Epithelial cell of proximal tubule (primary cell): ENCODE measurements around the gene CFHR2. TPM values are rescaled to one million over a fixed set of nuclear protein-coding genes. Genes with fewer than 3 reads are reported as not detected.
"Not testable (repeated sequence)": the region's sequence is repeated elsewhere in the genome, so short reads cannot be mapped to it uniquely, and the experiment has no call there.

Experiments
- DNase-seq: peaks from one replicate; pipeline ENCODE4 v3.0.0-alpha.2; 2011; ENCODE audit warnings: low read depth
- H3K4me3 ChIP-seq: 2 replicates; pipeline ENCODE4 v1.5.1; 2011; ENCODE audit warnings: low read depth, mild to moderate bottlenecking, low read length
- total RNA-seq: library from RNA; depleted of rRNA; stranded (reverse); fragments of >200 nt; gene quantifications from 2 replicates; pipeline ENCODE4 v1.2.3, GENCODE V29; 2015
- TF ChIP-seq, protein P1 (sequence below): conservative IDR thresholded peaks from 2 replicates; pipeline ENCODE4 v1.5.1; 2012; ENCODE audit warnings: low read depth, mild to moderate bottlenecking, low read length

Gene CFHR2
- total RNA-seq, 1 donor from 2014 or later = not detected

DNA sequence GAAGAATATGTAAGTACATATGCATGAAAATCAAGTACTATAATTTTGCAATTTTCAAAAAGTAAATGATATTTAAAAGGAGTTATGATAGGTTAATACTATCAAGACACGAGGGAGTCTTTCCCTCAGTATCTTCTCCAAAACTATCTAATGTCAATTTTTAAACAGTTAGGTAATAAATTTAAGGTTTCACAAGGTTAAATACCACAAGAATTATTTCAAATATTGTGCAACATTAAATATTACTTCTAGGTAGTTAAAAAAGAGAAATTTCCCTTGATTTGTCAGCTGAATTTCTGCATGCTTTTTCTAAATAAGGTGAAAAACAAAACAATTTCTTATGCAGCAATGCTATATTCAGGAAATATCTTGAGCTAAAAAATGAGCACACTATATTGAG lies 37.3 kb downstream of the CFHR2 start:
- DNase-seq = no peak
- no peak overlapping the region for H3K4me3 ChIP-seq
- TF ChIP-seq, protein P1, sequence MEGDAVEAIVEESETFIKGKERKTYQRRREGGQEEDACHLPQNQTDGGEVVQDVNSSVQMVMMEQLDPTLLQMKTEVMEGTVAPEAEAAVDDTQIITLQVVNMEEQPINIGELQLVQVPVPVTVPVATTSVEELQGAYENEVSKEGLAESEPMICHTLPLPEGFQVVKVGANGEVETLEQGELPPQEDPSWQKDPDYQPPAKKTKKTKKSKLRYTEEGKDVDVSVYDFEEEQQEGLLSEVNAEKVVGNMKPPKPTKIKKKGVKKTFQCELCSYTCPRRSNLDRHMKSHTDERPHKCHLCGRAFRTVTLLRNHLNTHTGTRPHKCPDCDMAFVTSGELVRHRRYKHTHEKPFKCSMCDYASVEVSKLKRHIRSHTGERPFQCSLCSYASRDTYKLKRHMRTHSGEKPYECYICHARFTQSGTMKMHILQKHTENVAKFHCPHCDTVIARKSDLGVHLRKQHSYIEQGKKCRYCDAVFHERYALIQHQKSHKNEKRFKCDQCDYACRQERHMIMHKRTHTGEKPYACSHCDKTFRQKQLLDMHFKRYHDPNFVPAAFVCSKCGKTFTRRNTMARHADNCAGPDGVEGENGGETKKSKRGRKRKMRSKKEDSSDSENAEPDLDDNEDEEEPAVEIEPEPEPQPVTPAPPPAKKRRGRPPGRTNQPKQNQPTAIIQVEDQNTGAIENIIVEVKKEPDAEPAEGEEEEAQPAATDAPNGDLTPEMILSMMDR = no peak

DNA sequence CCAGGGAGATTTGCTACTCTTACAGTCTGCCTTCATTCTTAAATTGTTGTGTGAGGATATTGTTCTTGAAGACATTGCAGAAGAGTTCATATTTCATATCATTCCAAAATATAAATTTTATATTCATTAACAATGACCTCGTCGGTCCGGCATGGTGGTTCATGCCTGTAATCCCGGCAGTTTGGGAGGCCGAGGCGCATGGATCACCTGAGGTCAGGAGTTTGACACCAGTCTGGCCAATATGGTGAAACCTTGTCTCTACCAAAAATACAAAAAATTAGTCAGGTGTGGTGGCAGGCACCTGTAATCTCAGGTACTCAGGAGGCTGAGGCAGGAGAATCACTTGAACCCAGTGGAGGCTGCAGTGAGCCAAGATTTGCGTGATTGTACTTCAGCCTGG lies 38.7 kb downstream of the CFHR2 start:
- DNase-seq, H3K4me3 ChIP-seq: not testable (repeated sequence)

DNA sequence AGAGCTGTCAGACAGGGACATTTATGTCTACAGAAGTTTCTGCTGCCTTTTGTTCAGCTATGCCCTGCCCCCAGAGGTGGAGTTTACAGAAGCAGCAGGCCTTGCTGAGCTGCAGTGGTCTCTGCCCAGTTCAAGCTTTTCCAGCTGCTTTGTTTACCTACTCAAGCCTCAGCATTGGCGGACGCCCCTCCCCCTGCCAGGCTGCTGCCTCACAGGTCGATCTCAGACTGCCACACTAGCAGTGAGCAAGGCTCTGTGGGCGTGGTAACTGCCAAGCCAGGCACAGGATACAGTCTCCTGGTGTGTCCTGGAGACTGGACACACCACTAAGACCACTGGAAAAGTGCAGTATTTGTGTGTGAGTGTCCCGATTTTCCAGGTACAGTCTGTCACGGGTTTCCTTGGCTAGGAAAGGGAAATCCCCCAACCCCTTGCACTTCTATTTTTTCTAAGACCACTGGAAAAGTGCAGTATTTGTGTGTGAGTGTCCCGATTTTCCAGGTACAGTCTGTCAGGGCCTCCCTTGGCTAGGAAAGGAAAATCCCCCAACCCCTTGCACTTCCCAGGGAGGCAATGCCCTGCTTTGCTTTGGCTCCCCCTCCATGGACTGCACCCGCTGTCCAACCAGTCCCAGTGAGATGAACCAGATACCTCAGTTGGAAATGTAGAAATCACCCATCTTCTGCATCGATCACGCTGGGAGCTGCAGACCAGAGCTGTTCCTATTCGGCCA lies 48.5 kb downstream of the CFHR2 start:
- DNase-seq, H3K4me3 ChIP-seq: not testable (repeated sequence)

DNA sequence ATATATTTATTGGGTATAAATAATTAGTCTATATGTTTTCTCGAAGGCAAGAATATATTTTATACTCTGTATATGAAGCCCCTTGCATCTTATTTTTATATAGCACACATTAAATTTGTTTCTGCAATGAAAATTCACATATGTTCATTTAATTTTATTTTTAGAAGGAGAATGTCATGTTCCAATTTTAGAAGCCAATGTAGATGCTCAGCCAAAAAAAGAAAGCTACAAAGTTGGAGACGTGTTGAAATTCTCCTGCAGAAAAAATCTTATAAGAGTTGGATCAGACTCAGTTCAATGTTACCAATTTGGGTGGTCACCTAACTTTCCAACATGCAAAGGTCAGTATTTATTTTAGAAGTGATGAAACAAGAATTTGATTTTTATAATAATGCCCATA lies 50.4 kb downstream of the CFHR2 start:
- H3K4me3 ChIP-seq = no peak overlapping the region
- DNase-seq = no peak
- TF ChIP-seq, protein P1 = no peak

DNA sequence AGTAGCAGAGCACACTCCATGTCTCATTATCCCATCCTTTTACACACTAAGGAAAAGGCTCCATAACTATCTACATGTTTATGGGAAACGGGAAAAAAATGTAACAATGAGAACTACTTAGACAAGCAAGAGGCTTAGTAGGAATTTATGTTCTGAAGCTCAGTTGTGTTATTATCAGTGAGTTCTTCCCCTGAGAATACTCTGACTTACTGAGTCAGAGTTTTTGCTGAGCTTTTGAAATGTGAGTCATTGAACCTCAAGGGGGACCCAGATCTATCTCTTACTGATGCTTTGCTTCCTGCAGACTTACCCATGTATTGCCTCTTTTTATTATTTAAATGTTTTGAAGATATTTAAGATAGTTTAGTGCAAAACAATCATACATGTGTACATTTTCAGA lies 53.9 kb downstream of the CFHR2 start:
- TF ChIP-seq, protein P1 = no peak
- no peak for DNase-seq
- no peak overlapping the region for H3K4me3 ChIP-seq

DNA sequence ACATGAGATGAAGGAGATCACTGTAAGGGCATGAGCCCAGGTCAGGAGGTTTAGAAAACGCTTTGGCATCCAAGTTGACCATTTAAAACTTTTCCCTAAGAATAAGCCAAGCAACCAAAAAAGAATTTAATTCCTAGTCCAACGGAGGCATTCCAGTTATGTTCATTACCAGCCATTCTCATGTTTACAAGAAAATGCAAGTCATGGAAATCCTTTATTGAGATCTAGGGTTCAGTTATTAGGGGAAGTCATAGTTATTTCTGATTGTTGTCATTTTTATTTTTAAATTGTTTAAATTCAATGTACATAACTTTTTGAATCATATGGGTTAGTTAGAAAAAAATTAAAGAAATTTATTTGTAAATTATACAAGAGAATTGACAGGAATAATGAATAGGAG lies 58.3 kb downstream of the CFHR2 start:
- DNase-seq = no peak
- TF ChIP-seq, protein P1 = no peak
- H3K4me3 ChIP-seq = no peak overlapping the region

DNA sequence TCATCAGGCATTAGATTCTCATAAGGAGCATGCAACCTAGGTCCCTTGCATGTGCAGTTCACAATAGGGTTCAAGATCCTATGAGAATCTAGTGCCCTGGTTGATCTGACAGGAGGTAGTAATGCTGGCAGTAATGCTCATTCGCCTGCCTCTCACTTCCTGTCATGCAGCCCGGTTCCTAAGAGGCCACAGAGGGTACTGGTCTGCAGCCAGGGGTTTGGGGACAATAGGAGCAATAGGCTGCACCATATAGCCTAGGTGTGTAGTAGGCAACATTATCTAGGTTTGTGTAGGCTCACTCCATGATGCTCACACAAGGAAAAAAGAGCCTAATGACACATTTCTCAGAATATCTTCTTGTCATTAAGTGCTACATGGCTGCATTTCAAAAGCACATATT lies 59.6 kb downstream of the CFHR2 start:
- no peak overlapping the region for H3K4me3 ChIP-seq
- DNase-seq = no peak
- TF ChIP-seq, protein P1 = no peak

DNA sequence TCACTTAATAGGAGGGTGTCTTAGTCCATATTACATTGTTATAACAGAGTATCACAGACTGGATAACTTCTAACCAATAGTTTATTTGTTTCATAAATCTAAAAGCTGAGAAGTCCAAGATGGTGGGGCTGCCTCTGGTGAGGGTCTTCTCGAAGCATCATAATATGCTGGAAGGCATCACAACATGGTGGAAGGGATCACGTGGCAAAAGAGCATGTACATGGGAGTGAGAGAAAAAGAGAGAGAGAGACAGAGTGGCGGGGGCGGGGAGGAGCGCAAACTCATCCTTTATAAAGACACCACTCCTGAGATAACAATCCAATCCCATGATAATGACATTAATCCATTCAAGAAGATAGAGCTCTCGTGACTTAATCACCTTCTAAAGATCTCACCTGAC lies 65.3 kb downstream of the CFHR2 start:
- no peak for DNase-seq
- TF ChIP-seq, protein P1 = no peak
- H3K4me3 ChIP-seq = no peak overlapping the region

Other genes with a start within 250 kb of the CFHR2 start
- not detected in 2 replicates for gene CFHR3, start 168.9 kb upstream of the CFHR2 start, total RNA-seq
- not detected in 2 replicates for gene CFHR1, start 124.0 kb upstream of the CFHR2 start, total RNA-seq
- not detected in 2 replicates for gene CFHR4, start 55.7 kb upstream of the CFHR2 start, total RNA-seq
- not detected in 2 replicates for gene CFHR5, start 33.8 kb downstream of the CFHR2 start, total RNA-seq
- not detected in 2 replicates for gene F13B, start 123.5 kb downstream of the CFHR2 start, total RNA-seq
- 38.6 and 39.6 TPM in 2 replicates for gene ASPM, start 202.9 kb downstream of the CFHR2 start, total RNA-seq